Bone marrow (tissue), 2 donors: ENCODE measurements around the gene DET1.
A peak's percentile ranks its signal among the peaks of the same experiment; 100 is the strongest.
"Not testable (repeated sequence)": the region's sequence is repeated elsewhere in the genome, so short reads cannot be mapped to it uniquely, and the experiment has no call there.

Experiments used
- DNase-seq, 2 donors: peaks; one replicate each; lab custom pipeline; 2025; lab: John Stamatoyannopoulos, UW

The DET1 gene

DNA sequence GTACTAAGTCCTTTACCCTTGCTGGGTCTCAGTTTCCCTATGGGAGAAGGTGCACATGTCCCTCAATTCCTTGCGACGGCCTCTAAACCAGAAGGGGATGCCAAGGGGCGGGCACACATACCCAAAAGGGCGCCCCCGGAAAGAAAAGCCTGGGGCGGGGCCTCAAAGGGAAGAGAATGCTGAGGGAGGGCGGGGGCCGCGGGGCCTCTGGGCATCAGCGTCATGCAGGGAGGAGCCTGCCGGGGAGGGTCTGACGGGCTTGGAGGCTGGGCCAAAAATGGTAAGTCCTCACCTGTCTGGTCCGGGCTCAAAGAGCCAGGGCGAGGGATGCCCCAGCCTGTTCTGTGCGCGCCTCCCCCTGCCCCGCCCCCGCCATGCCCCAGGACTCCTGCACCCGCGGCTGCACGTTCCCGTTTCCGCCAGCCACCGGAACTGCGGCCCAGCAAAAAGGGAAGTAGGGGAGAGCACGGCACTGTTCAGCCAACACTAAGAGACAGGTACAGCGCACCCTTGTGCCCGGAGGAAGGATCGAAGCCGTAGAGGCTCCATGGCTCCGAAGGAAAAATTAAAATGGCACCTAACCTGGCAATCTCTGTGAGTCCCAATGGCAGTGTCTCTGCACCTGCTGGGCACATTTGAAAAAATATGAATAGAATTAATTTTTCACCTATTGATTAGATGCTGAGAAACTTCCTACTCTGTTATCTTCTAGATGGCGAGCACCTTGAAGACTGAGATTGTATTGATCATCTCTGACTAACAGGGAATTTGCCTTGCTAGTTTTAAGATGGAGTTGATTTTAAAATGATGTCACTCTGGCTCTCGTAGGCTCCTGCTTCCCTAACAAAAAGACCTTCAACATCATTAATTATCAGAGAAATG is at the start of gene DET1:
TSS of gene DET1 (minus strand) at position 434 of the 882 bp plus-strand sequence. CDS start 14,976 bp downstream, outside the sequence.
- peak; percentile 78 to 97 for DNase-seq

DNA sequence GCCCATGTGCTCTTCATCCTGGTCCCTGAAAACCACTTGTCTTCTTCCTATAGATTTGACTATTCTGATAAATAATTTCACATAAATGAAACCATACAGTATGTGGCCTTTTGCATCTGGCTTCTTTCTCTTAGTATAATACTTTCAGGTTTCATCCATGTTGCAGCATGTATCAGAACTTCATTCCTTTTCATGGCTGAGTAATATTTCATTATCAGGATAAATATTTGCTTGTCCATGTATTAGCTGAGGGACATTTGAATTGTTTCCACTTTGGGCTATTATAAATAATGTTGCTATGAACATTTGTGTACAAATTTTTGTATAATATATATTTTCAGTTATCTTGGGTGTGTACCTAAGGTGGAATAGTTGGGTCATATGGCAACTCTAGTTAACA is 44.9 kb upstream of the DET1 start:
- no peak for DNase-seq

GRCh38 chr15:88590759-88591158 is 44.3 kb upstream of the DET1 start:
- no peak for DNase-seq

DNA sequence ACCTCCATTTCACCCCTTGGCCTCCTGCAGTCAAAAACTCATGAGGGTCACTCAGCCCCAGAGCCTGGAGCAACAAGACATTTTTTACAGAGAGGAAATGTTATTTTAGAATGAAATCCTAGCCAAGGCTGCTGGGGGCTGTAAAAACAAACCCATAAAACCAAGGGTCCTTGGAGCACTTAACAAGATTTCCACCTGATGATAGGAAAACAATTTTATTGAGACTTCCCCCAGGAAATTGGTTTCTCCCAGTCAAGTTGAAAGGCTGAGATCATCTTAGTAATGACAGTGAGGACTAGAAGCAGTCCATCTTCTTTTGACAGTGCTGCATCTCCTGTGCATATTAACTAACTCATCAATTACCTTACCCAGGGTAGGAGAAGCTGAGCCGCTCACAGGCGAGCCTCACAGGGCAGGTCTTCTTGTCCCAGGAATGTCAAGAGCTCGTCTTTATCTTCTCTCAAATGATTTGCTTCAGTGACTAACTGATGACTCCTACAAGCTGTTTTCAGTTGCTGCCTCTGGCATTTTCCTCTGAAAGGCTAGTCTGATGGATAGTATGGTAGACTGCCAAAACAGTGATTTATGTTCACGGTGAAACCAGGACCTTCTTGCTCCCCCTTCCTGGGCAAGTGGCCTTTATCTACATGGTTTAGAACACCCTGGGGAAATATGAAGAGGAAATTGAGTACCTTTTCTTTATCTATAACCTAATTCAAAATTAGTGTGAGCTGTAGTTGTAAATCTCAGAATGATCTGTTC is 40.1 kb upstream of the DET1 start:
- no peak for DNase-seq

- DNase-seq = no peak
Measured at GRCh38 chr15:88580532-88580931, 34.1 kb upstream of the DET1 start.

DNA sequence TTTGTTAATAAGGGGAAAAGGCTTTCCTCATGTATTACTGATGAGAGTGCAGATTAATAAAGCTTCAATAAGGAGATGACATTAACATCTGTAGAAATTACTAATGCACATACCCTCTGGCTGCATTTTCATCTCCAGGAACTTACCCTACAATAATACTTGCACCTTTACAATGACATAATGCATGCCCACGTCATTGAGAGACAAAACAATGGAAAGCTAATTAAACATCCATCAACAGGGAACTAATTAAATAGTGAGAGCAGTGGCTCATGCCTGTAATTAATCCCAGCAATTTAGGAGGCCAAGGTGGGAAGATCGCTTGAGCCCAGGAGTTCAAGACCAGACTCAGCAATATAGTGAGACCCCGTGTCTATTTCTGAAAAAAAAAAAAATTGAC is 32.8 kb upstream of the DET1 start:
- DNase-seq = no peak

DNA sequence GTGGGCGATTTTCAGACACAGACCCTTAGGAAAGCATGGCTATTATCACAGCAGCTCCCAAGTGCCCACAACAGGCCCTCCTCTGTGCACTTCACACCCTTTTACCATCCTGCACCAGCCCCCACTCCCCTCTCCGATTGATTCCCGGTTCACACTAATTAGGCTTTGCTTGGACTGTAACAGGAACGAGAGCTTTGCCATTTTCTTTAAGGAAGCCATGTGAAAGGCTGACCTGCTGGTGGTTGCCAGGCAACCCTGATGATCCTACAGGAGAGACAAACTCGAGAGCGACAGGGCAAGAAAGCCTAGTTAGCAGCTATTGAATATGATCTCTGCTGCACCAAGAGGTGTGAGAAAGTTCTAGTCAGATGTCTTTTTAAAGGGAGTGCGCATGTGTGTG is 28.2 kb upstream of the DET1 start:
- no peak for DNase-seq

DNA sequence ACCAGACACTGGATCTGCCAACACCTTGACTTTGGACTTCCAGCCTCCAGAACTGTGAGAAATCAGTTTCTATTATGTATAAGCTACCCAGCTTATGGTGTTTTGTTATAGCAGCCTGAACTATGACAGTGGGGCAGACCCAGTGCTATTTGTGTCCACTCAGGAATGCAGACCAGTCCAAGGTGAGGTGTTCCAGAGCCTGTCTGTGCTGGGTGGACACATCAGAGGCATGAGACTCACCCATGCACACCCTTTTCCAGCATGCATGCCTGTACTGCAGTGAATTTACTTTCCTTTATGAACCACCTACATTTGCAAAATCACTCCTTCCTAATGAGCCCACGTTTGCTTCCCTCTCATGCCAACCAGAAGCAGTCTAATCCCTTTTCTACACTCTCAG is 27.6 kb upstream of the DET1 start:
- no peak for DNase-seq

DNA sequence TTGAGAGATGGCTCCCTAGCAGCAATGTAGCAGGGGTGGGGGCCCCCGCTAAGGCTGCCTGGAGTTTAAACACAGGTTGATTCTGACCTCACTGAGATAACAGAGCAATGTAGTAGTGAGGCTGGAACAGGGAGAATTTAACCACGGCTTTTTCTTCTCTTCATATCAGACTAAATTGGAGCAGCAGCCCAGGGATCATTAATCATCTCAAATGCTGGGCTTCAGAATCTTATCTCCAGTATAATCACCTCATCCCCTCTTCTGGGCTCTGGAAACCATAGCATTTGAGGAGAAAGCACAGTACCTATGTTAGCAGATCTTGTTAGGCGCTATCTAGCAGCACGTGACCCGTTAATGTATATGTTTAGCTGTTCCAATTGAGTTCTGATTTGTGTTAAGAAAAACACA is 25.4 kb upstream of the DET1 start:
- DNase-seq = no peak

GRCh38 chr15:88571153-88571851 is 24.8 kb upstream of the DET1 start:
- DNase-seq = no peak

- DNase-seq = no peak
Measured at GRCh38 chr15:88568589-88568988, 22.1 kb upstream of the DET1 start.

DNA sequence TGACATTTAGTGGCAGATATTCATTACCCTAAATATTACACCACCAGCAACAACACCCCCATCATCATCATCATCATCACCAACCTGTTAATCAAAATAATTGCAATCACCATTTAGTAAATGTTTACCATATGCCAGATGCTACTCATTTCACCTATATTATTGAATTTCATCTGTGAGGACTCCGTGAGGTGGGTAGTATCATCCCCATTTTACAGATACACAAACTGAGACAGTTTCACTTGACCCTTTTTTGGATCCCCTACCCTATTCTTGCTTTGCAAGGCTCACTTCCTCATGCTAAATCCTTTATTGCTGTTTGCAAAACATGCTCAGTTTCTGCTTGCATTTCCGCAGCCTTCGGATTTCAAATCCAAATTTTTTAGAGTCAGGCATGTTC is 18.3 kb upstream of the DET1 start:
- no peak for DNase-seq

- DNase-seq = no peak
Measured at GRCh38 chr15:88563638-88564037, 17.2 kb upstream of the DET1 start.

DNA sequence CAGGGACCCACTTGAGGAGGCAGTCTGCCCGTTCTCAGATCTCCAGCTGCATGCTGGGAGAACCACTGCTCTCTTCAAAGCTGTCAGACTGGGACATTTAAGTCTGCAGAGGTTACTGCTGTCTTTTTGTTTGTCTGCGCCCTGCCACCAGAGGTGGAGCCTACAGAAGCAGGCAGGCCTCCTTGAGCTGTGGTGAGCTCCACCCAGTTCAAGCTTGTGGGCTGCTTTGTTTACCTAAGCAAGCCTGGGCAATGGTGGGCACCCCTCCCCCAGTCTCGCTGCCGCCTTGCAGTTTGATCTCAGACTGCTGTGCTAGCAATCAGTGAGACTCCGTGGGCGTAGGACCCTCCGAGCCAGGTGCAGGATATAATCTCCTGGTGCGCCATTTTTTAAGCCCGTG is 13.1 kb upstream of the DET1 start:
- DNase-seq = not testable (repeated sequence)

GRCh38 chr15:88558026-88558425 is 11.5 kb upstream of the DET1 start:
- DNase-seq = not testable (repeated sequence)

DNA sequence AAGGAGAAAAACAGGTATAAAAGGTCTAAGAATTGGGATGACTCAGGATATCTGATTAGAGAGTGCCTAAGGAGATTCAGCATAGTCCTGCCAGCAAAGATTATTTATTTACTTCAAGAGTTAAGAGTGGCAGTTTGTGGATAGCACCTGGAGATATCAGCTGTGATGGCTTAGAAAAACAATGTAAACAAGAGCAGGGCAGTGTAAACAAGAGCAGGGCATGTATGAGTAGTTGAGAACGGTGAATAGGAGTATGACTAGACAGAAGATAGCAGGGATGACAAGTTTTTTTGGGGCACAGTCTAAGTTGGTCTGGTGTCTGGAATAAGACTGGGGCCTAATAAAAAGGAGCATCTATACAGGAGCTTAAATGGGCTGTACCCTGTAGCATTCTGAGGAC is 1.5 kb upstream of the DET1 start:
- DNase-seq = not testable (repeated sequence)

DNA sequence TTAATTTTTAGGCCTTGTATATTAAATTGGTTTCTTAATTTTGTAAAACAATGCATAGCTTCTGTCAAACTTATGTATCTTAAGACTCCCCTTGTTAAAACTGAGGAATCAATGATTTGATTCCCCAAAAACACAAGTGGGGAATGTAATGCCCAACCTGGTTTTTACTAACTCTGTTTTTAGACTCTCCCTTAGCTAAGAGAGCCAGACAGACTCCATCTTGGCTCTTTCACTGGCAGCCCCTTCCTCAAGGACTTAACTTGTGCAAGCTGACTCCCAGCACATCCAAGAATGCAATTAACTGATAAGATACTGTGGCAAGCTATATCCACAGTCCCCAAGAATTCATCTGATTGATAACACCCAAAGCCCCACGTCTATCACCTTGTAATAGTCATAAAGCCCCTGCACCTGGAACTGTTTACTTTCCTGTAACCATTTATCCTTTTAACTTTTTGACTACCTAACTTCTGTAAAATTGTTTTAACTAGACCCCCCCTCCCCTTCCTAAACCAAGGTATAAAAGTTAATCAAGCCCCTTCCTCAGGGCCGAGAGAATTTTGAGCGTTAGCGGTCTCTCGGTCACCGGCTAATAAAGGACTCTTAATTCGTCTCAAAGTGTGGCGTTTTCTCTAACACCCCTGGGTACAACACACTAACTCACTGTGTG is 768 bp downstream of the DET1 start:
- not testable (repeated sequence) for DNase-seq

DNA sequence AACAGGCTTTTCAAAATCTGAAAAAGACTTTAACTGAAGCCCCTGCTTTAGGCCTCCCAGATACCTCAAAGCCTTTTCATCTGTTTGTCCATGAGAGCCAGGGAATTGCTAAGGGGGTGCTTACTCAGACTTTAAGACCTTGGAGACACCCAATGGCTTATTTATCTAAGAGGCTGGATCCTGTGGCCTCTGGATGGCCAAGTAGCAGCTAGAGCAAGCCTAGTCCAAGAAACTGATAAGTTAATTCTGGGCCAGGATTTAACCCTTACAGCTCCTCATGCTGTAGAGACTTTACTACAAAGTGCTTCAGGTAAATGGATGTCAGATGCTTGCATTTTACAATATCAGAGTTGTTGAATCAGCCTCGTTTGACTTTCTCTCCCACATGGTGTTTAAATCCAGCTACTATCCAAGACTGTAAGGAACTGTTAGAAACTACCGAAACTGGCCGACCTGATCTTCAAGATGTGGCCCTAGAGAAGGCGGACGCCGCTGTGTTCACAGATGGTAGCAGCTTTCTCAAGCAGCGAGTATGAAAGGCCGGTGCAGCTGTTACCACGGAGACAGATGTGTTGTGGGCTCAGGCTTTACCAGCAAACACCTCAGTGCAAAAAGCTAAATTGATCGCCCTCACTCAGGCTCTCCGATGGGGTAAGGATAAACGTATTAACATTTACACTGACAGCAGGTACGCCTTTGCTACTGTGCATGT is 3.3 kb downstream of the DET1 start:
- no peak for DNase-seq

DNA sequence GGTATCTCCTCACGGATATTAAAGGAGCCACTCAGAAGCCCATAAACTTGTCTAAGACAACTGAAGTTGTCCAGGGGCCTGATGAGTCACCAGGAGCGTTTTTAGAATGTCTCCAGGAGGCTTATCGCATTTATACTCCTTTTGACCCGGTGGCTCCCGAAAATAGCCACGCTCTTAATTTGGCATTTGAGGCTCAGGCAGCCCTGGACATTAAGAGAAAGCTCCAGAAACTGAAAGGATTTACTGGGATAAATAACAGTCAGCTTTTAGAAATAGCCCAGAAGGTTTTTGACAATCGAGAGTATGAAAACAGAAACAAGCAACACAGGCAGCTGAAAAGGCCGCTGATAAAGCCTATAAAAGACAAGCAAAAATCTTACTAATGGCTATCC is 4.1 kb downstream of the DET1 start:
- no peak for DNase-seq

DNA sequence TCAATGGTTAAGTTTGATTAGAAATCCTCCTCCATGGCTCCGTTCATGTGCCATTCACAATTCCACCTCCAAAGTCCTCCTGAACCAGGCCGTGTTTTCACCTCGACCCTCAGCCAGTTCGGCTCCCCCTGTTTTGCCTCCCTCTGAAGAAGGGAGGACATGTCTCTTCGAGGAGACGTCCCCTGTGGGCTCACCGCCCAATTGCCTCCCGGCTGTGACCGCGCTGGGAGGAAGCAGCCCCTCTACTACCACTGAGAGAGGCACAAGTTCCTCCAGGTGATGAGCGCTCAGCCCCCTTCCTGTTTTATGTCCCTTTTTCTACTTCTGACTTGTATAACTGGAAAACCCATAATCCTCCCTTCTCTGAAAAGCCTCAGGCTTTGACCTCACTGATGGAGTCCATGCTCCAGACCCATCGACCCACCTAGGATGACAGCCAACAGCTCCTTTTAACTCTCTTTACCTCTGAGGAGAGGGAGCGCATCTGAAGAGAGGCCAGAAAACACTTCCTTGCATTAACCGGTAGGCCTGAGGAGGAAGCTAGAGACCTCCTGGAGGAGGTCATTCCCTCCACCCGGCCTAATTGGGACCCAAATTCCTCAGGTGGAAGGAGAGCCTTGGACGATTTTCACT is 4.7 kb downstream of the DET1 start:
- DNase-seq = no peak

GRCh38 chr15:88541111-88541510 is 5.4 kb downstream of the DET1 start:
- not testable (repeated sequence) for DNase-seq
